ENCODE results near the gene ZC3H18. TPM values are rescaled to one million over a fixed set of nuclear protein-coding genes. Genes with fewer than 3 reads are reported as not detected.

Gene ZC3H18
- polyA plus RNA-seq, 4 donors, result 32.6 to 42.2 (median 34.8) TPM

GRCh38 chr16:88618956-88619667 is 48.9 kb downstream of the ZC3H18 start:
- no peak for DNase-seq (ENCODE audit: low read depth in 4 of 4, low spot score in 3 of 4)

- no peak for DNase-seq (ENCODE audit: low read depth in 4 of 4, low spot score in 3 of 4)
Observed at GRCh38 chr16:88619859-88620815, 49.9 kb downstream of the ZC3H18 start.

- no peak for DNase-seq (ENCODE audit: low read depth in 4 of 4, low spot score in 3 of 4)
Observed at GRCh38 chr16:88622125-88622524, 51.9 kb downstream of the ZC3H18 start.

DNA sequence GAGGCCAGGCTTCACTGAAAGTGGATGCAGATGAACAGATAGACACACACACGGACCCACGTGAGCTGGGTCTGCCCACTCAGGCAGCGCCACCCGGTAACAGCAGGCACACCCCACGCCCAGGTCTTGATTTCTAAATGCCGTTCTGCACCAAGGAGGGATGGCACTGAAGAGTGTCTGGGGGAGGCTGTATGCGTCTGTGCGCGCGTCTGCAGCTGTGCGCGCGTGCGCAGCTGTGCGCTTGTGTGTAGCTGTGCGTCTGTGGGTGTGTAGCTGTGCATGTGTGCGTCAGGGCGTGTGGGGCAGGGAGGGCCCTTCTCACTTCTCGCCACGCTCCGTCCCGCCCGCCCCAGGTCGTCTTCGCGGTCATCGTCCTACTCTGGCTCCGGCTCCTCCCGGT is 52.7 kb downstream of the ZC3H18 start:
- DNase-seq (ENCODE audit: low read depth in 4 of 4, low spot score in 3 of 4), result no peak

DNA sequence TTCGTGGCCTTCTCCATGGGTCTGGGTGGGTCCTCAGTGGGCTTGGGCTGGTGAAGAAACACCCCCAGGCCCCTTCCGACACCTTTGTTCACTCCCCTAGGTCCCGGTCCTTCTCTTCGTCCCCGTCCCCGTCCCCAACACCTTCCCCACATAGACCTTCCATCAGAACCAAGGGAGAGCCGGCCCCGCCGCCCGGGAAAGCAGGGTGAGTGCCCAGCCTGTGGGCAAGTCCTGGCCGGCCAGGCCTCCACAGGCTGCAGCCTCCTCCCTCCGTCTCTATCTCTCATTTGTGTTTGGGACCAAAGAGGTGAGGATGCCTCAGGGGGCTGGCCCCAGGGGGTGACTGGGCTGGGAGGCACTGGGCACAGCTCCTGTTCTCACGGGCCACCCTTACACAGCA is 53.7 kb downstream of the ZC3H18 start:
- DNase-seq (ENCODE audit: low read depth in 4 of 4, low spot score in 3 of 4), result no peak

DNA sequence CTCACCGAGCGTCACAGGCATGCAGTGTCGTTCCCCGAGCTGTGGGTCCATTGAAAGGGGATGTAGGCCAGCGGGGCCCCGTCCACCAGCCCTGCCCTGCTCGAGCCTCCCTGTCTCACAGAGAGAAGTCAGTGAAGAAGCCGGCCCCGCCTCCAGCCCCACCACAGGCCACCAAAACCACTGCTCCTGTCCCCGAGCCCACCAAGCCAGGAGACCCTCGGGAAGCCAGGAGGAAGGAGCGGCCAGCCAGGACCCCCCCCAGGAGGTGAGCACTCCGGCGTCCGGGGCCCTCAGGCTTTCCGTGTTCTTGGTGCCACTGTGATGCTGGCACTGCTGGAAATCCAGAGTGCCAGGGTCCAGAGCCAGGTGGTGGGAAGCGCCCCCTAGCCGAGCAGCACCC is 54.3 kb downstream of the ZC3H18 start:
- DNase-seq (ENCODE audit: low read depth in 4 of 4, low spot score in 3 of 4), result no peak

- no peak for DNase-seq (ENCODE audit: low read depth in 4 of 4, low spot score in 3 of 4)
Observed at GRCh38 chr16:88624977-88625576, 54.9 kb downstream of the ZC3H18 start.

DNA sequence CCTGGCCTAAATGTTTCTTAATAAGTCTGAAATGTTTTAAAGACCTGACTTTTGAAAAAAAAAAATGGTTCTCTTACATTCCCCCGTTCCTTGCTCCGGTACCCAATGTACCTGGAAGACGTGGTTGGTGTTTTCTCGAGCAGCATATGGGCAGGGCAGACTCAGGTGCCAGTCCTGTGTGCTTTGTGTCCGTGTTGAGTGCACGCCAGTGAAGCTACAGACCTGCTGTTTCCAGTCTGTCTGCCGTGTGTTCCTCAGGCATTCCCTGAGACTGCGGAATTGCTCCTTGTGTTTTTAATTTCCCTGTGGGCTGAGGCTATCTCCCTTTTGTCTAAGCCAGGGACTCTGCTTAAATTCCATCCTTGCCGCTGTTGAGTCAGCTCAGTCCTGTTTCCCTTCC is 56.4 kb downstream of the ZC3H18 start:
- DNase-seq (ENCODE audit: low read depth in 4 of 4, low spot score in 3 of 4), result no peak

- DNase-seq (ENCODE audit: low read depth in 4 of 4, low spot score in 3 of 4), result no peak
Observed at GRCh38 chr16:88627531-88628411, 57.6 kb downstream of the ZC3H18 start.

- no peak for DNase-seq (ENCODE audit: low read depth in 4 of 4, low spot score in 3 of 4)
Observed at GRCh38 chr16:88628512-88628974, 58.3 kb downstream of the ZC3H18 start.

GRCh38 chr16:88629835-88630234 is 59.6 kb downstream of the ZC3H18 start:
- no peak for DNase-seq (ENCODE audit: low read depth in 4 of 4, low spot score in 3 of 4)

DNA sequence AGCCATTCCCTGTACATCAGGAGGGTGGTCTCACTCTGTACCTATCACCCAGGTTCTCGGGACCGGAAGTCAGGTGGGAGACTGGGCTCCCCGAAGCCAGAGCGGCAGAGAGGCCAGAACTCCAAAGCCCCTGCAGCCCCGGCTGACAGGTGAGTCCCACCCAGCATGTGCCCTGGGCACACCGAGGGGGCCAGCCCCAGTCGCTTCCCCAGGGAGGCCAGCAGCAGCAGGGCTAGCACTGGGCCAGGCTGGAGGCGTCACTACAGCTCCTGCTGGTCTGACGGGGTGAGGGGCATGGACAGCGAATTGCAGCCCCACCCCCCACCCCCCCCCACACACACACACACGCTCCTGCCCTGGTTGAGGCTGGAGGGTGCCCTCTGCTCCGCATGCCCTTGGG is 60.2 kb downstream of the ZC3H18 start:
- DNase-seq (ENCODE audit: low read depth in 4 of 4, low spot score in 3 of 4), result no peak

GRCh38 chr16:88630941-88631340 is 60.7 kb downstream of the ZC3H18 start:
- no peak for DNase-seq (ENCODE audit: low read depth in 4 of 4, low spot score in 3 of 4)

DNA sequence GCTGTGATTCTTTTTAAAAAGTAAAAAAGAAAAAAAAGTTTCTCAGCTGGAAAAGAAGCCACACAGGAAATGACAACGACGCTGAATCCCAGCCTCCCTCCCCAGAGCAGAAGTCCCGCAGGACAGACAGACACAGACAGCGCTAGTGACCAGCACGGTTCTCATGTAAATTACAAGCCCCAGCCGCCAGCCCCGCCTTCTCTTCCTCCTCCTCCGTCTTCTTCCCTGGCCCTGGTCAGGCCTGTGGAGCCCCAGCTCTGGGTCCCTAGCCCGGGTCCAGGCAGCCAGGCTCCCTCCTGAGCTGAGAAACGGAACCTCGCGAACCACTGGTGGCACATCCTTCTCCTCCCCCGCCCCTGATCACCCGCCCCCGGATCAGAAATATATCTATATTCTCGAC is 61.2 kb downstream of the ZC3H18 start:
- no peak for DNase-seq (ENCODE audit: low read depth in 4 of 4, low spot score in 3 of 4)

- no peak for DNase-seq (ENCODE audit: low read depth in 4 of 4, low spot score in 3 of 4)
Observed at GRCh38 chr16:88631920-88632586, 61.9 kb downstream of the ZC3H18 start.

- DNase-seq (ENCODE audit: low read depth in 4 of 4, low spot score in 3 of 4), result no peak
Observed at GRCh38 chr16:88632587-88632930, 62.4 kb downstream of the ZC3H18 start.

DNA sequence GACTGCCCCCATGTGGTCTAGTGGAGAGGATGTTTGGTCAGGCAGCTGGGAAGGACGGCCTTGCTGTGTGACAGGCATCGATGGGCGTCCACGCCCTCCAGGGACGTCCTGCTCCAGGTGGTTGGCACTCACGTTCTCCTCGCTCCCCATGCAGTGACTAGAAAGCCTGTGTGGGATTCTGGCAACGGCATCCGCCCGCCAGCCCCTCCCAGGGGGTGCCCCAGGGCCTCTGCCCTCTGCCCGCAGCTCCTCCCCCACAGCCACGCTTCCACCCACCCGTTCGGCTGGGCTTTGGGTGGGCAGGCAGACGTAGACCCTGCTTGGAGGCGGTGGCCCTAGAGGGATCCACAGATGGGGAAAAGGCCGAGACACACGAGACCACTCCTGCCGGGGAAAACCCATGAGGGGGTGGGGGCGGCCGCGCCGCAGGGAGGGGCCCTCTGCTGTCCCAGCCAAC is 63.5 kb downstream of the ZC3H18 start:
- DNase-seq (ENCODE audit: low read depth in 4 of 4, low spot score in 3 of 4), result no peak

- DNase-seq (ENCODE audit: low read depth in 4 of 4, low spot score in 3 of 4), result no peak
Observed at GRCh38 chr16:88634141-88634993, 64.2 kb downstream of the ZC3H18 start.

Measured in right renal pelvis (tissue), 4 donors.